ENCODE results near the gene RNF128. TPM values are rescaled to one million over a fixed set of nuclear protein-coding genes. Genes with fewer than 3 reads are reported as not detected.

Gene RNF128, protein sequence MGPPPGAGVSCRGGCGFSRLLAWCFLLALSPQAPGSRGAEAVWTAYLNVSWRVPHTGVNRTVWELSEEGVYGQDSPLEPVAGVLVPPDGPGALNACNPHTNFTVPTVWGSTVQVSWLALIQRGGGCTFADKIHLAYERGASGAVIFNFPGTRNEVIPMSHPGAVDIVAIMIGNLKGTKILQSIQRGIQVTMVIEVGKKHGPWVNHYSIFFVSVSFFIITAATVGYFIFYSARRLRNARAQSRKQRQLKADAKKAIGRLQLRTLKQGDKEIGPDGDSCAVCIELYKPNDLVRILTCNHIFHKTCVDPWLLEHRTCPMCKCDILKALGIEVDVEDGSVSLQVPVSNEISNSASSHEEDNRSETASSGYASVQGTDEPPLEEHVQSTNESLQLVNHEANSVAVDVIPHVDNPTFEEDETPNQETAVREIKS
- total RNA-seq (2014; rRNA removed), result 0.26 and 0.34 TPM in 2 replicates
- 0.50 TPM for polyA plus RNA-seq (2012)

DNA sequence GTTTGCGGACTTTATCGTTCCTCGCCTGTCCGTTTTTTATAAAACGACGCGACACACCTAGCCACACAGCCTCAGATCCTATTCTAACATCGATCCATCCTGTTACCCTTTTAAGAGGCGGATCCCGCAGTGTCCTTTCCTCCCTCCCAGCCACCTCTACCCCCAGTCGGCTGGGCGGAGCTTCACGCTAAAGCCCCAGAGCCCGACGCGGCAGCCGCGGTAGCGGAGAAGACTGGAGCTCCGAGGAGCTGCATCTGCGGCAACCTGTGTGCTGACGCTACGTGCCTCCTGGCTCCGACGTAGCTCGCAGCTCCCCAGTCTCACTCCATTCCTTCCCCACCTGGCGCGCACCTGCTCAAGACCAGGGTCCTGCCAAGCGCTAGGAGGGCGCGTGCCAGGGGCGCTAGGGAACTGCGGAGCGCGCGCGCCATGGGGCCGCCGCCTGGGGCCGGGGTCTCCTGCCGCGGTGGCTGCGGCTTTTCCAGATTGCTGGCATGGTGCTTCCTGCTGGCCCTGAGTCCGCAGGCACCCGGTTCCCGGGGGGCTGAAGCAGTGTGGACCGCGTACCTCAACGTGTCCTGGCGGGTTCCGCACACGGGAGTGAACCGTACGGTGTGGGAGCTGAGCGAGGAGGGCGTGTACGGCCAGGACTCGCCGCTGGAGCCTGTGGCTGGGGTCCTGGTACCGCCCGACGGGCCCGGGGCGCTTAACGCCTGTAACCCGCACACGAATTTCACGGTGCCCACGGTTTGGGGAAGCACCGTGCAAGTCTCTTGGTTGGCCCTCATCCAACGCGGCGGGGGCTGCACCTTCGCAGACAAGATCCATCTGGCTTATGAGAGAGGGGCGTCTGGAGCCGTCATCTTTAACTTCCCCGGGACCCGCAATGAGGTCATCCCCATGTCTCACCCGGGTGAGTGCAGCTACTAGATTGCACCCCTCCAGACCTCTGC is at the start of gene RNF128:
Gene RNF128 (plus strand): TSS at position 217 of the 953 bp plus-strand sequence. CDS start 213 bp downstream, at position 430.
- peak; percentile 31 for DNase-seq (ENCODE audit: low read depth)

DNA sequence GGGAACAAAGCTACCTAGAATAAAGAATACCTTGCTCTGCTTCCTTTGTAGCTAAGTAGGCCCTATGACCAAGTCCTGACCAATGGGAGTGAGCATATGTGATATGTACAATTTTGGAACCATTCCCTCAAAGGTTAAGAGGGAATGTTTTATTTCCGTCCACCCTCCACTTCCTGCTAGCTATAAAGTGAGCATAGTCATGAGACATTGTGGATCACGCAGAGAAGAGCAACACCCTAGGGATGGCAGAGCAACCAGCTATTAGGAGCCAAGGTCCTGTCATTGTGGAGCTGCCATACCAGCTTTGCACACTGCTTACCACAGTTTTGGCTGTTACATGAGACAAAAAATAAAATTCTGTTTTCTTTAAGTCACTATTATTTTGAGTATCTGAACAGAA is 45.8 kb upstream of the RNF128 start:
- DNase-seq (ENCODE audit: low read depth), result no peak

DNA sequence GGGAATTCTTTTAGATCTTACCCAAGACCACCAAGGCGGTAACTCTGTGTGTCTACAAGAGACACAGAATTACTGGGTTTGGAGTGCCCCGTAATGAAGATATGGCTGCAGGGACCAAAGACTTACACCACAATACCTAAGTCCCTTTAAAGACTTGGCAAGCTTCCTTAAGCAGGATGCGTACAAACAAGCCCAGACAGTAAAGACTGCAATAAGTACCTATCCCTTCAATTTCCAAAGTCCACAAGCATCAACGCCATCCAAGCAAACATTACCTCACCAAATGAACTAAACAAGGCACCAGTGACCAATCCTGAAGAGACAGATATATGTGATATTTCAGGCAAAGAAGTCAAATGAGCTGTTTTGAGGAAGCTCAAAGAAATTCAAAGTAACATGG is 42.3 kb upstream of the RNF128 start:
- DNase-seq (ENCODE audit: low read depth), result no peak

DNA sequence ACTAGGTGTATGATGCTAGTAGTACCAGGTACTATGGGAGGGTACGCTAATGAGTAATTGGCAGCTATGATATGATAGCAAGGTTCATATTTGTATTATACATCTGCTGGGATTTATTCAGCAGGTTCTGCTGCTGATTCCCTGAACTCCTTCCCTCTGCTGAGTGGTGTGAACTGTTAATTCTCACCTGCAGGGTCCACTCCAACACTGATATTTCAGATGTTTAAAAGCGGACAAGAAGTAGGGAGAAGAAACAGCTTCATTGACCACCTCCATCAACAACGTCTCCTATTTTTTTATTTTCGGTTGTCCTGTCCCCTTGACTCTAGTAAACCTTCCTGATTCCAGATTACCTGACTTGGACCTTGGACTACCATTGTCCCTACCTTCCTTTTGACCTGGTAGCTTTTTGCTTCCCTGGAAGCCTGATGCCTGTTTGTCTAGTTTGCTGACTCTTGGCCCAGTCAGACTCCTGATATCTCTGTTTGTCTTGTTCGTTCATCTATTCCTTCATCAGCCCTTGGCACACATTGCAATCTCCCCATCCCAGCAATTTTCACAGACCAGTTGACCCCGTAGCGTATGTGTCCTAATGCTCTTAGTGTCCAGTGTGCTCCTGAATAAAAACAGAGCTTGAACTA is 34.0 kb upstream of the RNF128 start:
- no peak for DNase-seq (ENCODE audit: low read depth)

DNA sequence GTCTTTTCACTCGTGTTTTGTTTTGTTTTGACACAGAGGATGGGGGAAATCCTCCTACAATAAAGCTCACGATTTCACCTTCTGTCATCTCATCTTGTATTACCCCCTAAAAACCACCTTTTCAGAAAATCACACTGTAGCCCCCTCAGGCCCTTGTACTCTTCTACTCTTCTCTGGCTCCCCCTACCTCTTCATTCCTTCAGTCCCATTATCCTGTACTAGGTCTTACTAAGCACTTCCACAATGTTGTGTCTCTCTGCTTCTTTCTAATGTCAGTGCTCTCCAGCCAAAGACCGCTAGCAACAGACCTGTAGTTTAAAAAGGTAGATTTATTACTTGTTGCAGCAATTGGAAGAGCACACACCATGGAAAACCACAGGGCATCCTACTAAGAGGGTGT is 30.0 kb upstream of the RNF128 start:
- DNase-seq (ENCODE audit: low read depth), result no peak

DNA sequence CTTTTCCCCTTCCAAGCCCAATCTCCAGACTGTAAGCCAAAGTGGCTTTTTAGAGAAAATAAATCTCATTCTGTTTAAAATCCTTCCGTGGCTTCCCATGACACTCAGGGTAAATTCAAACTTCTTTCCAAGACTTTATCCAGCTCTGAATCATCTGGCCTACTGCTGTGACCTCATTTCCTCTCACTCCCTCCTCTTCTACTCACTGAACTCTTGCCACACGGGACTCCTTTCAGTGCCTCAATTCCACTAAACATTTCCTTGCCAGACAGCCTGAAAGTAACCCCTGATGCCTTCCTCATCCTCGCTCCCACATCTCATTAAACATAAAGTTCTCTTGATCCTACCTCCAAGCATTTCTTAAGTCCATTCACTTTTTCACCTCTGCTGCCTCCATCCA is 27.8 kb upstream of the RNF128 start:
- peak; percentile 39 for DNase-seq (ENCODE audit: low read depth)

DNA sequence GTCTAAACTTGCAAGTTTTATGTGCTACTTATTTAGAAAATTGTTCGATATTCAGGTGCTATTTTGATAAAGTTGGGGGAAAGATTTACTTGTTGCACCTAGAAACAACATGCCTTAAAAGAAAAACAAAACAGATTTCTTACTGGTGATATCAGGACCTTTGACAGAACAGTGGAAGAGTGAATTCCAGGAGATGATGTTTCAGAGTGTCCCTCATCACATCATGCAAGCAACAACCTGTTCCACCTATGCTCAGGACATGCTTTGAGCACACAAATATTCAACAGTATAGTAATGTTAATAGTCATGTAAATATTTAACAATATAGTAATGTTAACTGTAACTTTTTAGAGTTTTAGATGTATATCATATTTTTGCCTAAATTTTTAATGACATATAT is 23.9 kb upstream of the RNF128 start:
- no peak for DNase-seq (ENCODE audit: low read depth)

DNA sequence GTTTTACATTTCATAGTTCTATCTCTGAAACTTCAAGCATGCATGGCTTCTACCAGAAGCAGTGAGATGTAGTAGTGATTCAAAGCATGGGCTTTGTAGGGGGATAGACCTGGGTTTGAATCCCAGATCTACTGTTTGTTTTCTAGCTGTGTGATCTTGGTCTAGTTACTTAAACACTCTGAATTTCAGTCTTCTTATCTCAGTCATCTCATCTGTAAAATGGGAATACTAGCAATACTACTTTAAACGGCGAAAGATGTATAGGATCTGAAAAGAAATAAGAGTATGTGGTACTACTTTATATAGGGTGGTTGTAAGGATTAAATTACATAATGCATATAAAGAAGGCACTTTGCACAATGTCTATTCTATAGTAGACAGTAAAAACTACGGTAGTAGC is 20.0 kb upstream of the RNF128 start:
- no peak for DNase-seq (ENCODE audit: low read depth)

DNA sequence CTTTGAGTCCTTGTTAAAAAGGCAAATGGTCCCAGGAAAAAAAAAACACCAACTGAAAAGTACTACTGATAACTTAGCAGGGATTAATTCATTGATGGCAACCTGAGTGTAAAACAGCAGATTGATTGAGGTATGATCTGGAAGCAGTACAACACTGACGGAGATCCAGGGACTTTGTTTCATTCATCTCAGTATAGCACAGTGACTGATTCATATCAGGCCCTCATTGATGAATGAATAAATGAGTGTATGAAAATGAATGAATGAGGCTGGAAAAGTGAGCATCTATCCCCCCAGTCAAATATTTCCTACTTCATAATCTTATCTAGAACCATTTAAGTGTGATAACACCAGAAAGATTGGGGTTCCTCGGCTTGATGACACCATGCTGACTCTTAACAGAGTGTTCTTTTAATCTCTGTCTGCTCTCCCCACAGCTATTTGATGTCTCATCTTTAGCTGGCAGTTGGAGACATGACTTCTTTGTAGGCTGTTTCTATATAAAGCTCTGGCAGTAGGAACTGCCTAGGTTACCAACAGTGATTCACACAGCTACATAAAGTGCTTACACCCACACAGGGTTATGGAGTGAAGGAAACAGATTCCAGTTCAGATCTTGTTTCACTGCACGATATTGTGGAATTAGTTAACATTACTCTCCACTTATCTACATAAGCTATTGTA is 18.6 kb upstream of the RNF128 start:
- peak; percentile 93 for DNase-seq (ENCODE audit: low read depth)

DNA sequence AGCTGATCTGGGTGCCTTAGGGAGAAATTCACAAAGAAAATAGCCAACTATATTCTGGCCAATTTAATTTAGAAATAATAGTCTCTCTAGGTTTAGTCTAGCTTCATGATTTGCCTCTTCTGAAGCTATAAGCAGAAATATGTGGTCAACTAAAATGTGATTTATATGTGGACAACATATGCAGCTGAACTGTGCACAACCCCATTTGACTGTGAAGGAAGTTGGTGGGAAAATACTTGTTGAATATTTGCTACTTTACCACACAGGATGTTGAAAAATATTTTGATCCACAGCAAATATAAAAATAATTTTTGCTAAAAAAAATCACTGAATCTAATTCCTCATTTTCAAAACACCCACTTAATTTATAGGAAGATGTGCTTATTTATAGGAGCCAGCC is 15.7 kb upstream of the RNF128 start:
- DNase-seq (ENCODE audit: low read depth), result no peak

DNA sequence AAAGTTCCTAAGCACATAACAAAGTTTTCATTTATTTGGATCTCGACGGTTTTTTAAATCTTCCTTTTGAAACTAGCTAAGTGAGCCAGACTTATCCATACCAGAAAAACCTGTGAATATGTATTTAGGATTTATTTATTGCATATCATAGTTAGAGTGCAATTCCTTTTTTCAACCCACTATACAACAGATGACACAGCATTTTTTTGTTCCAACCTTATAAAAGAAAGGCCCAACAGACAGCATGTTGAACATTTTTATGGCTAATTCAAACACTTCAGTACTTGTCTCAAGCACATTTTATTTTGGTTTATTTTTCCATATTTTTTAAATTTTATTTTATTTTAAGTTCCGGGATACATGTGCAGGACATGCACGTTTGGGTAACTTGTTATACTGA is 15.1 kb upstream of the RNF128 start:
- no peak for DNase-seq (ENCODE audit: low read depth)

DNA sequence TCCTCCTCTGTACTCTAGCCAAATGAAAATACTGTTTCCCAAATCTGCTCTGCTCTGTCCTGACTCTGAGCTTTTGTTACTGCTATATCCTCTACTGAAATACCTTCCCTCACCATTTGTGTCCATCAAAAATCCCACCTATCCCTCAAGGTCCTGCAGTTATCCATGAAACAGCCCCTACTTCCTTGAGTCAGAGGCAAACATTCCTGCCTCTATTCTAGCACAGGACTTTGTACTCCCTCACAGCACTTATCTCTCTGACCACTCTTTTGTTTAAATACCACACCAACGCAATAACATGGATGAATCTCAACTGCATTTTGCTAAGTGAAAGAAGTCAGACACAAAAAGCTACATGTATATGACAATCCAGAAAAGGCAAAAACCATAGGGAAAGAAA is 10.5 kb upstream of the RNF128 start:
- no peak for DNase-seq (ENCODE audit: low read depth)

DNA sequence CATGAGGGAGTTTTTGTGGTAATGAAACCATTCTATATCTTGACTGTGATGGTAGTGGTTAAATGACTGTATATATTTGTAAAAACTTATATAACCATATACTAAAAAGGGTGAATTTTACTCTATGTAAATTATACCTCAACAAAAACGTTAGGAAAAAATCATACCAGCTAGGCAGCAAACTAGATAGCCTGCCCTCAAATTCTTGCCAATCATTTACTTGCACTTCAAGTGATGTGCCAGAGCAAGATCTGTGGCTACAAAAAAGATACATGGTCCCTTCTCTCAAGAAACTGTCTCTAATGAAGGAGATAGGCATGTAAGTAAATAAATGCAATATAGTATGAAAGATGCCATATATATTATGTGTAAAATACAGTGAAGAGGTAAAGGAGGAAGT is 10.0 kb upstream of the RNF128 start:
- DNase-seq (ENCODE audit: low read depth), result no peak

DNA sequence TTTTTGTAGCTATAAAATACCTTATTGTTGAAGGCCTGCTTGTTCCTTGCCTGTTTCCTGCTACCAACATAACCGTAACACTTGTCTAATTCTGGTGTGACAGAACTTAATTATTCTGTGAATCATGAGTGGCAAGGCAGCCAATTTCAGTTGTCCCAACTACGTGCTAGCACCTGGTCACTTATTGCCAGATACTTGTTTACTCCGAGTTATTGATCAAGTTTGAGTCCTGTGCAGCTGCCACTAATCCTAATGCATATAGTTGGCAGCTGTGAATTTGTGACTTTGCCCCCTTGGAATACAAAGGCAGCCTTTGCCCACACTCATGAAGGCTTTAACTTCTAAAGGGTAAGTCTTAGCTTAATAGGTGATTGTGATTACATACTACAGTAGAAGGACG is 7.8 kb upstream of the RNF128 start:
- DNase-seq (ENCODE audit: low read depth), result no peak

DNA sequence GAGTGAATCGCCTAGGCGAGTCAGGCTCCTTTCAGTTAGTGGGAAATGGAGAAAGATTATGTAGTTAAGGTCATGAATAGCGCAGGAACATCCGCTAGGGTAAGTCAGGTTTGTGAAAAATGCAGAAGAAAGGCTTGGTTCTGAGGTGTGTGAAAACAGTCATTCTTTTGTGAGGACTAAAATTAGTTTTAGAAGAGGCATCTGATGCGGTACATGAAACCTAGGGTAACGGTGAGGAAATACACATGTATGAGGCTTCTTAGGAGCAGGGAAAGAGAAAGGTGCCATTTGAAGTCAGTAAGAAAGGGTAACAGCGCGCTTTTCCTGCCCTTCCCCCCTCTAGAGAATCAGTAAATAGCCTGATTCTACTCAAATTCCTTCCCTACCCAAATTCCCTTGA is 570 bp upstream of the RNF128 start:
- no peak for DNase-seq (ENCODE audit: low read depth)

DNA sequence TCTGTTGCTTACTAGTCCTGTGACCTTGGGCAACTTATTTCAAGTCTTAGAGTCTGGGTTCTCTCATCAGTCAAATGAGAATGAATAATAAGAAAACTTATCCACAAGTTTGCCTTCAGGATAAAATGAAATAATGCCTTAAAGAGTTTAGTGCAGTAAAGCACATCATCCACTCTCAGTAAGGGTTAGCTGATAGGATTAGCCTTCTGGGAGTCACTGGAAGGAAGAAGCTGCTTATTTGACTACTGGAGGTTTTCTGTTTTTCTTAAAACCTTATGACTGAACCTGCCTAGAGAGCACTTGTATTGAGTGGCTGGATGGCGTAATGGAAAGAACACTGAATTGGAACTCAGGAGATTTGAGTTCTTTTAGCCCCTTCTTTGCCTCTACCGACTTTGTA is 1.8 kb downstream of the RNF128 start:
- DNase-seq (ENCODE audit: low read depth), result no peak

DNA sequence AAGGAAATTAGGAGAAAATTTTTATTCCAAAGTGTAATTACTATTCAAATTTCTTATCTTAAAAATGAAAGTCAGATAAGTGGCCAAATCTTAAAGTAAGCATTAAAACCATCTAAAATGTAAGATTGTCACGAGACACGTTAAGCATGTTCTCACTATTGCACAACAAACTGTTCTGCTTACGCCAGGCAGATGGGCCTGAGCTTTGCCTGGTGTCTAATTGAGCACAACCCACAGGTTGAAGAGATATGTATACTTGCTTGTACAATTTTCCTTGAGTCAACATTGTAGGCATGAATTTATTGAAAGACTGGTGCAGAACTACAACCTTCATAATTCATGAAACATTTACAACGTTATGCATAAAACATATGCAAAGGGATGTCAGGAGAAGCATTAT is 3.9 kb downstream of the RNF128 start:
- DNase-seq (ENCODE audit: low read depth), result no peak

DNA sequence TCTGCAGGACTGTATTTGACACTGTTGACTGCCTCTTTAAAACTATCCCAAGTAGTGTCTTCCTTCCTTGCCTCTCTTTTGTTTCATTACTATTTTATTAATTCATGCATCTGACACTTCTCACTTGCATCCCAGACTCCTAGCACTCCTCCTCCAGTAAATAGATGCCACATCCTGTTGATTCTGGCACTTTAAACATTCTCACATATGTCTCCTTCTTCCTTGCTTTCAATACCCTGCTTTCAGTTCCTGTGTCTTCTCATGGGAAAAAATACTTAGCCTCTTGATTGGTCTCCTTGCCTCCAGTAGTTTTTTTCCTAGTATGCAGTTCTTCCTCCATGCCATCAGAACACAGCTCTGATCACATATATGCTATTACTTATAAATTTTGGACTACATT is 5.1 kb downstream of the RNF128 start:
- no peak for DNase-seq (ENCODE audit: low read depth)

DNA sequence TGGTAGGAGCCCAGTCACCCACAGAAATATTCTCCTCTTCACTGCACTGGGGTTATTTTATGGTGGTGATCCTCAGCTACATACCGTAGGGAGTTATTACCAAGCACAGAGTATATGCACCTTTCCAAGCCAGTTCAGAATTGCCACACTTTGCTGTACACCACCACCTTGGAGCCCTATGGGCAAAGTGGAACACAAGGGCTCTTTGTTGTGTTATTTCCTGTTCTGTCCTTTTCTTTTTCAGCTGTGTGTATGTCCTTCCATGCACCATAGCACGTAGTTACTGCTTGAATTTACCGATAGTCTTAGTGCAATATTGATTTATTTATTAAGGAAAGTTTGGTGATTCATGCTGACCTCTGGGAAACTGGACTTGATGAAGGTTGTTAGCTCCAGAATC is 8.3 kb downstream of the RNF128 start:
- DNase-seq (ENCODE audit: low read depth), result no peak

DNA sequence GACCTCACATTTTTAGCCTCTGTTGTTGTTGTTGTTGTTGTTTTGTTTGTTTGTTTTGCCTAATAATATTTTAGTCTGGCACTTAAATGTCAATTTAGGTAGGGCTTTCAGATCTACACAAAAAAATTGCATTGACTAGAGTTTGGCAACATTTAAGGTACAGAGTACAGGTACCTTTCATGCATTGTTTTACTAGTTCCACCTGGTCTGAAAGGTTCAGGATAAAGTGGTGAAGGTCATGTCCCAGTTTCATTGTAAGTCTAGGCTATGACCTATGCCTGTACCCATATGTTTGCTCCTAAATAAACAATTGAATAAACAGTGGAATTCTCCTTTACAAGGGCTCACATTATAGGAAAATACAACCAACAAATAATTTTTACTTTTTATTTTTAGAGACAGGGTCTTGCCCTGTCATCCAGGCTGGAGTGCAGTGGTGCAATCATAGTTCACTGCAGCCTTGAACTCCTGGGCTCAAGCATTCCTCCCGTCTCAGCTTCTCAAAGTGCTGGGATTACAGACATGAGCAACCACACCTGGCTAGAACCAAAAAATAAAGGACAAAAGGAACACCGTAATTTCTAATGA is 13.8 kb downstream of the RNF128 start:
- DNase-seq (ENCODE audit: low read depth), result no peak

DNA sequence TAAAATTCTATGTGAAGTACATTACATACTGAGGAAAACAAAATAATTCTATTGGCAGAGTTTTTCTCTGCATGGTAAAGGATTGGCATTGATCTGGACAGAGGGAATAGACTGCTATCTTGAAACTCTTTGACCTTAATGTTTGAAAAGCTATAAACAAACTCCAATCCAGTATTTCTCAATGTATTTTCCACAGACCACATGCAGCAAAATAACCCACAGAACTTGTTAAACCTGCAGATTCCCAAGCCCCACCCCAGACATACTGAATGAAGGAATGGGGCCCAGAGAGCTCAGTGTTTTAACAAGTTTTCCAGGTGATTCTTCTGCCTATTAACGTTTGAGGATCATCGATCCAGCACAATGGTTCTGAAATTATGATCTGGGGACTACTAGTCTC is 15.7 kb downstream of the RNF128 start:
- no peak for DNase-seq (ENCODE audit: low read depth)
